H9 (cell line): ENCODE results near the gene NEBL. TPM values are rescaled to one million over a fixed set of nuclear protein-coding genes. Genes with fewer than 3 reads are reported as not detected.

Experiments used
- DNase-seq: peaks from one replicate; pipeline ENCODE4 v3.0.0-alpha.2; 2017
- H2AFZ ChIP-seq: one replicate; pipeline ENCODE4 v1.6.1; 2013; ENCODE audit warnings: mild to moderate bottlenecking, low read length, control low read depth, moderate library complexity
- H2AK5ac ChIP-seq: 2 replicates; pipeline ENCODE4 v1.6.1; 2013; ENCODE audit warnings: low read length, control low read depth, mixed read lengths; ENCODE audit not compliant: insufficient read length
- H2BK120ac ChIP-seq: one replicate; pipeline ENCODE4 v1.6.1; 2013; ENCODE audit warnings: low read depth, mild to moderate bottlenecking, low read length, control low read depth, inconsistent platforms; ENCODE audit not compliant: poor library complexity, severe bottlenecking
- H2BK12ac ChIP-seq: 2 replicates; pipeline ENCODE4 v1.6.1; 2013; ENCODE audit warnings: low read length, control low read depth, mixed read lengths, low read depth; ENCODE audit not compliant: insufficient read length
- H2BK15ac ChIP-seq: 2 replicates; pipeline ENCODE4 v1.6.1; 2013; ENCODE audit warnings: low read depth, low read length, control low read depth
- H2BK20ac ChIP-seq: one replicate; pipeline ENCODE4 v1.6.1; 2013; ENCODE audit warnings: low read depth, mild to moderate bottlenecking, low read length, control low read depth, inconsistent platforms; ENCODE audit not compliant: poor library complexity, severe bottlenecking
- H2BK5ac ChIP-seq: 2 replicates; pipeline ENCODE4 v1.6.1; 2013; ENCODE audit warnings: low read length, control low read depth, mixed read lengths; ENCODE audit not compliant: insufficient read length
- H3K14ac ChIP-seq: 2 replicates; pipeline ENCODE4 v1.6.1; 2013; ENCODE audit warnings: low read length, control low read depth; ENCODE audit not compliant: insufficient read depth
- H3K18ac ChIP-seq: 2 replicates; pipeline ENCODE4 v1.6.1; 2013; ENCODE audit warnings: low read depth, mild to moderate bottlenecking, mixed read lengths, low read length, control low read depth; ENCODE audit not compliant: insufficient read length
- H3K23ac ChIP-seq: 2 replicates; pipeline ENCODE4 v1.6.1; 2013; ENCODE audit warnings: low read length, control low read depth, mixed read lengths, low read depth; ENCODE audit not compliant: insufficient read length
- H3K23me2 ChIP-seq: 2 replicates; pipeline ENCODE4 v1.6.1; 2013; ENCODE audit warnings: low read depth, mild to moderate bottlenecking, mixed read lengths, low read length, control low read depth; ENCODE audit not compliant: insufficient read length, poor library complexity, severe bottlenecking
- H3K27ac ChIP-seq: 2 replicates; pipeline ENCODE4 v1.5.1; 2013; ENCODE audit warnings: low read length, control low read depth, mixed read lengths, low read depth; ENCODE audit not compliant: insufficient read length
- H3K27me3 ChIP-seq: 2 replicates; pipeline ENCODE4 v1.6.1; 2013; ENCODE audit warnings: low read length, control low read depth, inconsistent platforms; ENCODE audit not compliant: insufficient read depth
- H3K4ac ChIP-seq: 2 replicates; pipeline ENCODE4 v1.6.1; 2013; ENCODE audit warnings: low read depth, mild to moderate bottlenecking, control low read depth, inconsistent platforms, low read length, moderate library complexity
- H3K4me1 ChIP-seq: 2 replicates; pipeline ENCODE4 v1.6.1; 2013; ENCODE audit warnings: low read length, control low read depth, inconsistent platforms; ENCODE audit not compliant: insufficient read depth
- H3K4me2 ChIP-seq: 2 replicates; pipeline ENCODE4 v1.6.1; 2013; ENCODE audit warnings: low read length, control low read depth, mixed read lengths; ENCODE audit not compliant: insufficient read length, insufficient read depth
- H3K56ac ChIP-seq: 2 replicates; pipeline ENCODE4 v1.6.1; 2013; ENCODE audit warnings: low read depth, mild to moderate bottlenecking, mixed read lengths, low read length, control low read depth; ENCODE audit not compliant: insufficient read length
- H3K79me1 ChIP-seq: 2 replicates; pipeline ENCODE4 v1.6.1; 2013; ENCODE audit warnings: low read depth, mild to moderate bottlenecking, moderate library complexity, low read length, control low read depth, inconsistent platforms; ENCODE audit not compliant: insufficient read depth, poor library complexity, severe bottlenecking
- H3K79me2 ChIP-seq: 2 replicates; pipeline ENCODE4 v1.6.1; 2013; ENCODE audit warnings: low read length, control low read depth, inconsistent platforms; ENCODE audit not compliant: insufficient read depth
- H3K9ac ChIP-seq: 2 replicates; pipeline ENCODE4 v1.6.1; 2013; ENCODE audit warnings: low read length, control low read depth, mixed read lengths; ENCODE audit not compliant: insufficient read length; ENCODE audit errors: extremely low read depth
- H3K9me3 ChIP-seq: one replicate; pipeline ENCODE4 v1.6.1; 2013; ENCODE audit warnings: low read depth, low read length, inconsistent platforms; ENCODE audit not compliant: control insufficient read depth
- H3T11ph ChIP-seq: one replicate; pipeline ENCODE4 v1.6.1; 2013; ENCODE audit warnings: mild to moderate bottlenecking, low read length, control low read depth, inconsistent platforms
- H4K20me1 ChIP-seq: one replicate; pipeline ENCODE4 v1.6.1; 2013; ENCODE audit not compliant: control insufficient read depth, insufficient read length, insufficient read depth
- H4K5ac ChIP-seq: 2 replicates; pipeline ENCODE4 v1.6.1; 2013; ENCODE audit warnings: low read depth, mild to moderate bottlenecking, mixed read lengths, low read length, control low read depth; ENCODE audit not compliant: insufficient read length
- H4K8ac ChIP-seq: replicated peaks from 2 replicates; pipeline ENCODE4 v1.6.1; 2013; ENCODE audit warnings: low read length, control low read depth, mixed read lengths, low read depth; ENCODE audit not compliant: insufficient read length
- H4K91ac ChIP-seq: 2 replicates; pipeline ENCODE4 v1.6.1; 2013; ENCODE audit warnings: low read depth, mild to moderate bottlenecking, moderate library complexity, mixed read lengths, low read length, control low read depth; ENCODE audit not compliant: insufficient read length
- H3K27ac Mint-ChIP-seq, 3 experiments: 2 replicates in 2 of 3; 3 replicates in 1 of 3; pipeline ENCODE4 v1.8.0; 2020 to 2021; ENCODE audit warnings: mixed read lengths in 3 of 3, mild to moderate bottlenecking in 1 of 3, moderate library complexity in 1 of 3
- H3K27me3 Mint-ChIP-seq: 2 replicates; pipeline ENCODE4 v1.8.0; 2021; ENCODE audit warnings: low read depth, mild to moderate bottlenecking, moderate library complexity, mixed read lengths
- H3K36me3 Mint-ChIP-seq, 3 experiments: 2 replicates in 2 of 3; 3 replicates in 1 of 3; pipeline ENCODE4 v1.8.0; 2020 to 2021; ENCODE audit warnings: low read depth in 3 of 3, mixed read lengths in 3 of 3; ENCODE audit not compliant: insufficient read depth in 1 of 3
- H3K4me1 Mint-ChIP-seq, 2 experiments: 2 replicates each; pipeline ENCODE4 v1.8.0; 2020; ENCODE audit warnings: mixed read lengths in 2 of 2
- H3K4me3 Mint-ChIP-seq, 2 experiments: 2 replicates in 1 of 2; 3 replicates in 1 of 2; pipeline ENCODE4 v1.8.0; 2020 to 2021; ENCODE audit warnings: mild to moderate bottlenecking in 2 of 2, mixed read lengths in 2 of 2, moderate library complexity in 1 of 2
- H3K9me3 Mint-ChIP-seq, 2 experiments: 2 replicates in 1 of 2; 3 replicates in 1 of 2; pipeline ENCODE4 v1.8.0; 2020; ENCODE audit warnings: mild to moderate bottlenecking in 2 of 2, mixed read lengths in 2 of 2, moderate library complexity in 1 of 2
- WGBS: extraction: QIAGEN DNeasy Blood & Tissue Kit; methylation state at CpG from one replicate; pipeline ENCODE4 v1.1.7; 2013; ENCODE audit warnings: missing lambda C conversion rate, low lambda C conversion rate, mixed read lengths; ENCODE audit not compliant: insufficient read length; ENCODE audit errors: extremely low coverage; 5-methylcytosine and 5-hydroxymethylcytosine counted together
- total RNA-seq: library from RNA; stranded (reverse); gene quantifications from 2 replicates; pipeline ENCODE4 v1.2.1, GENCODE V29; 2021
- TF ChIP-seq, protein P1 (sequence below): fragments of 200-600 bp; sonication (generic); conservative IDR thresholded peaks from 3 replicates; pipeline ENCODE4 v1.8.0; 2021; ENCODE audit warnings: antibody characterized with exemption, mild to moderate bottlenecking

NEBL gene
- total RNA-seq, 1 experiment from 2014 or later: 20.9 TPM

DNA sequence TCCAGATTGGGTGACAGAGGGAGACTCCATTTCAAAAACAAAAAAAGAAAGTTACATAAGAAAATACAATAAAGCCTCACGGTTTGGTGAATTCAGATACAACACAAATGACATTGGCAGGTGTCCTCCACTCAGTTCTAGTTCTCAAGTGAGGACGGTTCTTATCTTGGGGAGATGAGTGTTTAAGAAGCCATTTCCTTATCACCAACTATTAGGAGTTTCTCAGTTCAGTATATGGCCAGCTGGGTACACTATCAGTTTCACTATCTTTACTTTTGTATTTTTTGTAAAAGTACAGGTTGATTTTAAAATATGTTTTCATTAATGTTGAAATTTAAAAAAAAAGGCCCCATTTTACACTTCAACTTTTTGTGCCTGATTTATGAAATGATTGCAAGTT is 36.6 kb upstream of the NEBL start:
- Histone ChIP-seq H3T11ph (no peak overlapping the region), H2BK12ac (no peak overlapping the region), H2BK120ac (no peak overlapping the region), H4K8ac (no peak overlapping the region), H3K4me1 (no peaks in the 10 kb centered on the region), H3K14ac (no peak overlapping the region), H2AFZ (no peak overlapping the region), H4K20me1 (no peaks in the 10 kb centered on the region), H3K18ac (no peak overlapping the region), H3K27me3 (no peaks in the 10 kb centered on the region), H3K23me2 (no peaks in the 10 kb centered on the region), H4K5ac (no peak overlapping the region), H3K79me1 (no peaks in the 10 kb centered on the region), H3K4me2 (no peak overlapping the region), H2BK5ac (no peak overlapping the region), H3K9me3 (no peaks in the 10 kb centered on the region), H3K23ac (no peak overlapping the region), H3K9ac (no peak overlapping the region), H4K91ac (no peak overlapping the region), H3K4ac (no peak overlapping the region), H3K56ac (no peak overlapping the region), H2AK5ac (no peak overlapping the region), H2BK20ac (no peak overlapping the region), H3K79me2 (no peaks in the 10 kb centered on the region), H3K27ac (no peak overlapping the region), H2BK15ac (no peak overlapping the region)
- TF ChIP-seq, protein P1, sequence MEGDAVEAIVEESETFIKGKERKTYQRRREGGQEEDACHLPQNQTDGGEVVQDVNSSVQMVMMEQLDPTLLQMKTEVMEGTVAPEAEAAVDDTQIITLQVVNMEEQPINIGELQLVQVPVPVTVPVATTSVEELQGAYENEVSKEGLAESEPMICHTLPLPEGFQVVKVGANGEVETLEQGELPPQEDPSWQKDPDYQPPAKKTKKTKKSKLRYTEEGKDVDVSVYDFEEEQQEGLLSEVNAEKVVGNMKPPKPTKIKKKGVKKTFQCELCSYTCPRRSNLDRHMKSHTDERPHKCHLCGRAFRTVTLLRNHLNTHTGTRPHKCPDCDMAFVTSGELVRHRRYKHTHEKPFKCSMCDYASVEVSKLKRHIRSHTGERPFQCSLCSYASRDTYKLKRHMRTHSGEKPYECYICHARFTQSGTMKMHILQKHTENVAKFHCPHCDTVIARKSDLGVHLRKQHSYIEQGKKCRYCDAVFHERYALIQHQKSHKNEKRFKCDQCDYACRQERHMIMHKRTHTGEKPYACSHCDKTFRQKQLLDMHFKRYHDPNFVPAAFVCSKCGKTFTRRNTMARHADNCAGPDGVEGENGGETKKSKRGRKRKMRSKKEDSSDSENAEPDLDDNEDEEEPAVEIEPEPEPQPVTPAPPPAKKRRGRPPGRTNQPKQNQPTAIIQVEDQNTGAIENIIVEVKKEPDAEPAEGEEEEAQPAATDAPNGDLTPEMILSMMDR: no peak
- H3K36me3 Mint-ChIP-seq: peaks cover 8 to 22% (median 18%) of the 10 kb centered on the region in 3 experiments
- H3K4me3 Mint-ChIP-seq: no peak overlapping the region
- H3K27ac Mint-ChIP-seq: no peak overlapping the region; a peak in 1 of 7 replicates
- no peak for DNase-seq
- no peaks in the 10 kb centered on the region for H3K4me1 Mint-ChIP-seq
- no CpG with 5 or more reads among the region's 2 CpGs for WGBS
- peaks cover 18 to 24% of the 10 kb centered on the region in 2 experiments for H3K9me3 Mint-ChIP-seq
- H3K27me3 Mint-ChIP-seq: no peaks in the 10 kb centered on the region
